ENCODE measurements around the gene MYL10. TPM values are rescaled to one million over a fixed set of nuclear protein-coding genes. Genes with fewer than 3 reads are reported as not detected.

MYL10 gene
- polyA plus RNA-seq, 1 of the 3 experiments (the other 2 are of a cell fraction) = not detected

DNA sequence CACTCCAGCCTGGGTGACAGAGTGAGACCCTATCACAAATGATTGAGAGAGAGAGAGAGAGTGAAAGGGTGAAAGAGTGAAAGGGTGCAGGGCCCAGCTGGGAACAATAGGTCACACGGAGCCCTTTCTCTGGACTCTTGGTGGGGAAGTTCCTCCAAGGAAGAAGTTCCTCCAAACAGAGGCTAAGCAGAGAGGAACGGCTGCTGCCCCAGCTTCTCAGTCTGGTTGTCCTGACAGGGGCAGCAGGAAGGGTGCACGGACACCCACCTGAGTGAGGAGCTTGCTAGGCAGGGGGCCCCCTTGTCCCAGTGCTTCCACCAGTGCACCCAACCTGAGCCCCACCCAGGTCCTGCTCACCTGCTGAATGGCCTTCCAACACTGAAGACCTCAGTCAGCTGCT lies 38.8 kb upstream of the MYL10 start:
- TF ChIP-seq GATA2 (CRISPR knock-in tag; IDR thresholded peaks at IDR 0.05) (no peak), TAF1 (IDR thresholded peaks at IDR 0.05; ENCODE audit: borderline replicate concordance, low read depth, low read length) (no peak), TEAD4 (IDR thresholded peaks at IDR 0.05; ENCODE audit: borderline replicate concordance, insufficient read depth) (no peak), MEF2A (IDR thresholded peaks at IDR 0.05; ENCODE audit: borderline replicate concordance, low read depth) (no peak), SMC3 (IDR thresholded peaks at IDR 0.05; ENCODE audit: low read depth, low read length) (no peak), RFX5 (IDR thresholded peaks at IDR 0.05; ENCODE audit: low read length) (no peak)
- POLR2A ChIA-PET = no interaction called here
- WGBS (ENCODE audit: low lambda C conversion rate) = 72% methylated on average over 3 of the region's 3 CpGs
- no peaks in the 10 kb centered on the region for H3K36me3 ChIP-seq (replicated peaks in 1 of 2; ENCODE audit: control insufficient read depth in 1 of 2, insufficient read depth in 2 of 2, low read length in 1 of 2)
- H3K4me2 ChIP-seq = no peak overlapping the region
- H3K4me3 ChIP-seq (ENCODE audit: low read depth in 2 of 2, low read length in 1 of 2) = no peak overlapping the region
- no peaks in the 10 kb centered on the region for H4K20me1 ChIP-seq (ENCODE audit: insufficient read depth)
- no peak overlapping the region for H3K9ac ChIP-seq
- H3K79me2 ChIP-seq (ENCODE audit: insufficient read depth) = no peaks in the 10 kb centered on the region
- no peak overlapping the region for H3K27ac ChIP-seq (ENCODE audit: low read depth in 2 of 2, low read length in 1 of 2)
- no peak overlapping the region for H2AFZ ChIP-seq (ENCODE audit: low read depth)
- no peaks in the 10 kb centered on the region for H3K9me3 ChIP-seq
- DNase-seq = no peak
- H3K4me1 ChIP-seq (ENCODE audit: control insufficient read depth in 1 of 2, insufficient read depth in 2 of 2, low read depth in 1 of 2, low read length in 1 of 2) = peaks cover 0 to 12% of the 10 kb centered on the region in 2 experiments; a peak in 1 of 4 replicates
- CTCF ChIA-PET = interaction anchor here (0.9 to 3.6 kb wide), 5 partner anchors 21 to 569 kb away, joined by 3 to 14 read pairs (median 4); no protein-coding TSS in a partner anchor
- H3K27me3 ChIP-seq (ENCODE audit: insufficient read depth) = no peaks in the 10 kb centered on the region
- H3F3A ChIP-seq (replicated peaks; ENCODE audit: insufficient read depth) = no peaks in the 10 kb centered on the region
- H3K9me2 ChIP-seq = no peaks in the 10 kb centered on the region

DNA sequence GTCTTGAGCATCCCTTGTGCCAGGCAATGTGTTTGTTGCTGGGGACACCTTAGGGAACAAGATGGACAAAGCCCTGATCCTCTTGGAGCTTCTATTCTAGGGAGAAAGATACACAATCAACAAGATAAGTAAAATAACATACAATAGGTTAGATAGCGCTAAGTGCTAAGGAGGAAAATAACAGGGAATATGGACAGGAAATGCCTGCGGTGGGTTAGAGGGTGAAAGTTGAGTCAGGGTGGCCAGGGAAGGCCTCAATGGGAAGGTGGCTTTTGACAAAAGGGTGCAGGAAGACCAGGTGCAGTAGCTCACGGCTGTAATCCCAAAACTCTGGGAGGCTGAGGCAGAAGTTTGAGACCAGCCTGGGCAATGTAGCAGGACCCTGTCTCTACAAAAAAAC lies 38.3 kb upstream of the MYL10 start:
- no peak overlapping the region for H3K27ac ChIP-seq (ENCODE audit: low read depth in 2 of 2, low read length in 1 of 2)
- no peaks in the 10 kb centered on the region for H4K20me1 ChIP-seq (ENCODE audit: insufficient read depth)
- no peak for DNase-seq
- no peak overlapping the region for H2AFZ ChIP-seq (ENCODE audit: low read depth)
- no peaks in the 10 kb centered on the region for H3F3A ChIP-seq (replicated peaks; ENCODE audit: insufficient read depth)
- H3K36me3 ChIP-seq (replicated peaks in 1 of 2; ENCODE audit: control insufficient read depth in 1 of 2, insufficient read depth in 2 of 2, low read length in 1 of 2) = no peaks in the 10 kb centered on the region
- POLR2A ChIA-PET = no interaction called here
- no peaks in the 10 kb centered on the region for H3K27me3 ChIP-seq (ENCODE audit: insufficient read depth)
- H3K4me1 ChIP-seq (ENCODE audit: control insufficient read depth in 1 of 2, insufficient read depth in 2 of 2, low read depth in 1 of 2, low read length in 1 of 2) = peaks cover 0 to 12% of the 10 kb centered on the region in 2 experiments; a peak in 1 of 4 replicates
- TF ChIP-seq GABPA (IDR thresholded peaks at IDR 0.05; ENCODE audit: low read depth) = no peak
- TF ChIP-seq CHD2 (IDR thresholded peaks at IDR 0.05; ENCODE audit: low read length, partially characterized antibody) = no peak
- TF ChIP-seq RFX5 (IDR thresholded peaks at IDR 0.05; ENCODE audit: low read length) = no peak
- no peak for TF ChIP-seq EZH2phosphoT487 (IDR thresholded peaks at IDR 0.05; ENCODE audit: borderline replicate concordance, low read depth)
- TF ChIP-seq, protein P1, sequence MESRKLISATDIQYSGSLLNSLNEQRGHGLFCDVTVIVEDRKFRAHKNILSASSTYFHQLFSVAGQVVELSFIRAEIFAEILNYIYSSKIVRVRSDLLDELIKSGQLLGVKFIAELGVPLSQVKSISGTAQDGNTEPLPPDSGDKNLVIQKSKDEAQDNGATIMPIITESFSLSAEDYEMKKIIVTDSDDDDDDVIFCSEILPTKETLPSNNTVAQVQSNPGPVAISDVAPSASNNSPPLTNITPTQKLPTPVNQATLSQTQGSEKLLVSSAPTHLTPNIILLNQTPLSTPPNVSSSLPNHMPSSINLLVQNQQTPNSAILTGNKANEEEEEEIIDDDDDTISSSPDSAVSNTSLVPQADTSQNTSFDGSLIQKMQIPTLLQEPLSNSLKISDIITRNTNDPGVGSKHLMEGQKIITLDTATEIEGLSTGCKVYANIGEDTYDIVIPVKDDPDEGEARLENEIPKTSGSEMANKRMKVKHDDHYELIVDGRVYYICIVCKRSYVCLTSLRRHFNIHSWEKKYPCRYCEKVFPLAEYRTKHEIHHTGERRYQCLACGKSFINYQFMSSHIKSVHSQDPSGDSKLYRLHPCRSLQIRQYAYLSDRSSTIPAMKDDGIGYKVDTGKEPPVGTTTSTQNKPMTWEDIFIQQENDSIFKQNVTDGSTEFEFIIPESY (IDR thresholded peaks at IDR 0.05; ENCODE audit: borderline replicate concordance, low read depth) = no peak
- no peak for TF ChIP-seq RXRA (IDR thresholded peaks at IDR 0.05; ENCODE audit: borderline replicate concordance, low read depth)
- TF ChIP-seq POLR2AphosphoS5 (IDR thresholded peaks at IDR 0.05; ENCODE audit: low read depth, low read length) = no peak
- TF ChIP-seq, protein P2, sequence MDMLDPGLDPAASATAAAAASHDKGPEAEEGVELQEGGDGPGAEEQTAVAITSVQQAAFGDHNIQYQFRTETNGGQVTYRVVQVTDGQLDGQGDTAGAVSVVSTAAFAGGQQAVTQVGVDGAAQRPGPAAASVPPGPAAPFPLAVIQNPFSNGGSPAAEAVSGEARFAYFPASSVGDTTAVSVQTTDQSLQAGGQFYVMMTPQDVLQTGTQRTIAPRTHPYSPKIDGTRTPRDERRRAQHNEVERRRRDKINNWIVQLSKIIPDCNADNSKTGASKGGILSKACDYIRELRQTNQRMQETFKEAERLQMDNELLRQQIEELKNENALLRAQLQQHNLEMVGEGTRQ (IDR thresholded peaks at IDR 0.05; ENCODE audit: borderline replicate concordance, low read depth, low read length) = no peak
- TF ChIP-seq JUND (IDR thresholded peaks at IDR 0.05) = no peak
- no peak for TF ChIP-seq FOXM1 (IDR thresholded peaks at IDR 0.05; ENCODE audit: low read depth)
- H3K9ac ChIP-seq = no peak overlapping the region
- H3K9me2 ChIP-seq = no peaks in the 10 kb centered on the region
- no peak overlapping the region for H3K4me2 ChIP-seq
- no peaks in the 10 kb centered on the region for H3K79me2 ChIP-seq (ENCODE audit: insufficient read depth)
- H3K9me3 ChIP-seq = no peaks in the 10 kb centered on the region
- WGBS (ENCODE audit: low lambda C conversion rate) = 88% methylated on average over 3 of the region's 3 CpGs
- H3K4me3 ChIP-seq (ENCODE audit: low read depth in 2 of 2, low read length in 1 of 2) = no peak overlapping the region
- CTCF ChIA-PET = interaction anchor here (1.0 to 3.6 kb wide), 4 partner anchors 21 to 569 kb away, joined by 4 to 14 read pairs (median 6); no protein-coding TSS in a partner anchor
